ENCODE results near the gene PIP5K1B.
A peak's percentile ranks its signal among the peaks of the same experiment; 100 is the strongest.

The PIP5K1B gene

DNA sequence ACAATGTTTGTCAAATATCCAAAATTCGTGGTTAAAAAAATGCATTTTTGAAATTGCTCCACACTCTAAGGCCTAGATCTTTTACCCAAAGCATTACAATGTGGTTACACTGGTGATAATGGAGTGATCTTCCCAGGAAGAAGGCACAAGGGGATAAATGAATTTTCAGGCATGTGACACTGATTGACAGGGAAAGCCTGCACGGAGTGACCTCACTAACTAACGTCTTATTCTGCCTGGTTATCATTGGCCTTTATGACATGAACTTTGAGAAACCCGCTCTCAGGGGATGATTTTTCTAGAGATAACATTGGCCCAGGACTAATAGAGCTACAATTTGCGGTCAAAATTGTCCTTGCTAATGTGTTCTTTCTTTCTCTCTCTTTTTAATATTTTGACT lies 171.2 kb downstream of the PIP5K1B start:
- H3K36me3 Mint-ChIP-seq (ENCODE audit: insufficient read depth): no peaks in the 10 kb centered on the region
- no peak for DNase-seq (ENCODE audit: low spot score in 2 of 2)
- H3K4me1 Mint-ChIP-seq: no peaks in the 10 kb centered on the region
- no peak overlapping the region for H3K27ac Mint-ChIP-seq (ENCODE audit: low read depth)
- peaks cover 22% of the 10 kb centered on the region for H3K27me3 Mint-ChIP-seq
- no peak for ATAC-seq (replicated peaks; ENCODE audit: extremely low read depth, poor library complexity, severe bottlenecking)
- no peak overlapping the region for H3K4me3 Mint-ChIP-seq
- H3K9me3 Mint-ChIP-seq: no peaks in the 10 kb centered on the region

DNA sequence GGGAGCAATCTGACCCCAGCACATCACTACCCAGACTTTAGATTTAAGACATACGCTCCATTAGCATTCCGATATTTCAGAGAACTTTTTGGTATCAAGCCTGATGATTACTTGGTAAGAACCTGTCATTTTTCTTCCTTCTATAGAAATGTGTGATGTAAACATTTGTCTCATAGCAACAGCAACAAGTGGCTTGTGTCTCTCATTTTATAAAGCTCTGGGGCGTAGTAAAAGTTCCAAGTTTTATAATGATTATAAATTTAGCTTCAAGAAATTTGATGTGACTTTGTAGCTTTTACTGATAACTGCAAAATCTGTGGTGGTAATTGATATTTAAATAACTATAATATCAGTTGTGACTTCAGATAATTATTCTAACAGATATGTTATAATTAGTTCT lies 171.6 kb downstream of the PIP5K1B start:
- DNase-seq (ENCODE audit: low spot score in 2 of 2) (no peak), ATAC-seq (replicated peaks; ENCODE audit: extremely low read depth, poor library complexity, severe bottlenecking) (no peak)
- H3K27me3 Mint-ChIP-seq: peaks cover 26% of the 10 kb centered on the region
- no peaks in the 10 kb centered on the region for H3K9me3 Mint-ChIP-seq
- no peak overlapping the region for H3K4me3 Mint-ChIP-seq
- no peaks in the 10 kb centered on the region for H3K4me1 Mint-ChIP-seq
- no peaks in the 10 kb centered on the region for H3K36me3 Mint-ChIP-seq (ENCODE audit: insufficient read depth)
- H3K27ac Mint-ChIP-seq (ENCODE audit: low read depth): no peak overlapping the region

DNA sequence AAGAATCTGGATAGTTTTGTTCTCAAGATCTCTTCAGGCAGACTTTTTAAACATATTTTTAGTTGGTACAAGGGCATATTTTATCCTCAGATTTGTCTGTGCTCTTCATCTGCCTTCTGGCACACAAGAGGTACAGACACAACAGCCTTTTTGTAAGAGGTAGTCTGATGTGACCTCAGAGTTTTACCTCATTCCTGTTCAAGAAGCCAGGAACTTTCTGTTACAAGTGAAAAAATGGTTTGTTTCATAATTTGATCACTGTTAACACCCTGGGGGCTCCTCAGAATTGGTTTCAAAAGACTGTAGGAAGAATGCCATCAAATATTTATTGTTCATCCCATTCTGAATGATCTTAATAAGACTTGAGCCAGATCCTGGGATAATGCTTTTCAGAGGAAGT lies 172.2 kb downstream of the PIP5K1B start:
- peaks cover 31% of the 10 kb centered on the region for H3K27me3 Mint-ChIP-seq

DNA sequence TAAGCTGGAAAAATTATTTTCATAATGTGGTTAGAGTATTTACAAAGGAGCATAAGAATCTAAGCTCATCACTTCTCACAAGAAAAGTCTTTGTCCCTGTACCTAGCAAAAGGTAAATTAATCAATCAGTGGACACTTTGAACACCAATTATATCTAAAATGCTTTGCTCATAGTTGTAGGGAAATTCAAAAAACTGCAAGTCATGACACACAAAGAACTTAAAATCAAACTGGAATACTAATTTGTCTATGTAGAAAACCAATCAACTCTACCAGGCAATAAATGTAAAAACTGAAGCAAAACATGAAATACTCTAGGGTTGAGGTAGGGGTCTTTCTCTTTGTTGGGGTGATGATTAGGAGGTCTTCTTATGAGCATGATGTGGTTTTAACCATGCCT lies 173.4 kb downstream of the PIP5K1B start:
- peaks cover 35% of the 10 kb centered on the region for H3K27me3 Mint-ChIP-seq
- H3K36me3 Mint-ChIP-seq (ENCODE audit: insufficient read depth): no peaks in the 10 kb centered on the region
- H3K9me3 Mint-ChIP-seq: no peaks in the 10 kb centered on the region
- no peak for DNase-seq (ENCODE audit: low spot score in 2 of 2)
- ATAC-seq (replicated peaks; ENCODE audit: extremely low read depth, poor library complexity, severe bottlenecking): no peak
- H3K4me1 Mint-ChIP-seq: no peaks in the 10 kb centered on the region
- H3K4me3 Mint-ChIP-seq: no peak overlapping the region
- no peak overlapping the region for H3K27ac Mint-ChIP-seq (ENCODE audit: low read depth)

More for the DNA sequence above, 172.2 kb downstream of the PIP5K1B start:
- no peak for DNase-seq (ENCODE audit: low spot score in 2 of 2)
- Mint-ChIP-seq H3K27ac (ENCODE audit: low read depth) (no peak overlapping the region), H3K36me3 (ENCODE audit: insufficient read depth) (no peaks in the 10 kb centered on the region), H3K4me3 (no peak overlapping the region), H3K4me1 (no peaks in the 10 kb centered on the region), H3K9me3 (no peaks in the 10 kb centered on the region)
- ATAC-seq (replicated peaks; ENCODE audit: extremely low read depth, poor library complexity, severe bottlenecking): no peak

DNA sequence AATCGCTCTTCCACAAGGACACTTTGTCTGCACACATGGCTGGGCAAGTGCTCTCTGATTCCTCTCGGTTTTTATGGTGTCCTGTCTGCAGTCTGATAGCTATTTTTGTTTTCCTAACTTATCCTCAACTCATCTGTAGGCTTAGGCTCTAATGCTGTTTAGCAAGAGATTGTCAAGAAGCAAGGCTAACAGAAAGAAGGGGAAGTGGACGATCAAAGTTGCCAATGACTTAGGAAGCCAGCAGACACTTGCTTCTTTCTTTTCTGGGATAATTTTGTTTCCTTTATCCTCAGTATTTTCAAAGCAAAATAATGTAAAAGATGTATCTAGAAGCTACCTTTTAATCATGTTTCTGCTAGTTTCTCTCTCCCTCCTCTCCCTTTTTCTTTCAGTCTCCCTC lies 178.2 kb downstream of the PIP5K1B start:
- no peak for DNase-seq (ENCODE audit: low spot score in 2 of 2)
- H3K27ac Mint-ChIP-seq (ENCODE audit: low read depth): no peak overlapping the region
- no peaks in the 10 kb centered on the region for H3K9me3 Mint-ChIP-seq
- peaks cover 61% of the 10 kb centered on the region for H3K27me3 Mint-ChIP-seq
- H3K4me1 Mint-ChIP-seq: peaks cover 1% of the 10 kb centered on the region
- H3K4me3 Mint-ChIP-seq: no peak overlapping the region
- no peaks in the 10 kb centered on the region for H3K36me3 Mint-ChIP-seq (ENCODE audit: insufficient read depth)
- no peak for ATAC-seq (replicated peaks; ENCODE audit: extremely low read depth, poor library complexity, severe bottlenecking)

DNA sequence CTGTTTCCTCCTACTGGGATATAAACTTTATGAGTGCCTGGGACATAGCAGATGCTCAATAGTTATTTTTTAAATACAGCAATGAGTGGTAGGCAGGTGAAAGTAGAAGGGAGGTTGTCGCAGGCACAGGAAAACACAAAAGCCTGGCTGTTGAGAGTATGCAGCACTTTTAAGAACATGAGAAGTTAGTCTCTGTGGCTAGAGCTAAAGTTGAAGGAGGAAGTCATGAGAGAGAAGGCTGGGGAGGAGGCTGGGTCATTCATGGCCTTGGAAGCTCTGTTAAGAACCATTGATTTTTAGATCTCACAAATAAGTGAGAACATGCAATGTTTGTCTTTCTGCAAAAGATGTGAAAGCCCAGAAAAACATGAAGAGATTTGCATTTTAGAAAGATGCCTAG lies 182.2 kb downstream of the PIP5K1B start:
- Mint-ChIP-seq H3K27me3 (peaks cover 35% of the 10 kb centered on the region), H3K4me3 (no peak overlapping the region), H3K27ac (ENCODE audit: low read depth) (no peak overlapping the region), H3K9me3 (no peaks in the 10 kb centered on the region), H3K36me3 (ENCODE audit: insufficient read depth) (no peaks in the 10 kb centered on the region), H3K4me1 (peaks cover 5% of the 10 kb centered on the region)
- ATAC-seq (replicated peaks; ENCODE audit: extremely low read depth, poor library complexity, severe bottlenecking) (no peak), DNase-seq (ENCODE audit: low spot score in 2 of 2) (no peak)

DNA sequence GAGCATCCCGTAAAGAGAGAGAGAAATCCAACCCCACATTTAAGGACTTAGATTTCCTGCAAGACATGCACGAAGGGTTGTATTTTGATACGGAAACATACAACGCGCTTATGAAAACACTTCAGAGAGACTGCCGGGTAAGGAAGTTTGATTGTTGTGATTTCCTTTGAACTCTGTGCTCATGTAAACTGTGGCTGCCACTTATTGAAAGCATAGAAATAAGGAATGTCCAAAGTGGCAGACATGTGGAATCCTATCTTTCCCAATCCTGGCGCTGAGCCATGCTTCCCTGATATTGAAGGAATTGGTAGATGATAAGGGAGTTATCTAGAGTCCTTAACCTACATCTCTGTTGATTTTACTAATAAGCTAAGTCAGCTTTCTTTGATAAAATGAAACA lies 189.5 kb downstream of the PIP5K1B start:
- Mint-ChIP-seq H3K4me1 (peaks cover 4% of the 10 kb centered on the region), H3K27ac (ENCODE audit: low read depth) (no peak overlapping the region), H3K9me3 (no peaks in the 10 kb centered on the region), H3K4me3 (no peak overlapping the region), H3K36me3 (ENCODE audit: insufficient read depth) (no peaks in the 10 kb centered on the region), H3K27me3 (no peaks in the 10 kb centered on the region)
- DNase-seq (ENCODE audit: low spot score in 2 of 2): no peak
- no peak for ATAC-seq (replicated peaks; ENCODE audit: extremely low read depth, poor library complexity, severe bottlenecking)

DNA sequence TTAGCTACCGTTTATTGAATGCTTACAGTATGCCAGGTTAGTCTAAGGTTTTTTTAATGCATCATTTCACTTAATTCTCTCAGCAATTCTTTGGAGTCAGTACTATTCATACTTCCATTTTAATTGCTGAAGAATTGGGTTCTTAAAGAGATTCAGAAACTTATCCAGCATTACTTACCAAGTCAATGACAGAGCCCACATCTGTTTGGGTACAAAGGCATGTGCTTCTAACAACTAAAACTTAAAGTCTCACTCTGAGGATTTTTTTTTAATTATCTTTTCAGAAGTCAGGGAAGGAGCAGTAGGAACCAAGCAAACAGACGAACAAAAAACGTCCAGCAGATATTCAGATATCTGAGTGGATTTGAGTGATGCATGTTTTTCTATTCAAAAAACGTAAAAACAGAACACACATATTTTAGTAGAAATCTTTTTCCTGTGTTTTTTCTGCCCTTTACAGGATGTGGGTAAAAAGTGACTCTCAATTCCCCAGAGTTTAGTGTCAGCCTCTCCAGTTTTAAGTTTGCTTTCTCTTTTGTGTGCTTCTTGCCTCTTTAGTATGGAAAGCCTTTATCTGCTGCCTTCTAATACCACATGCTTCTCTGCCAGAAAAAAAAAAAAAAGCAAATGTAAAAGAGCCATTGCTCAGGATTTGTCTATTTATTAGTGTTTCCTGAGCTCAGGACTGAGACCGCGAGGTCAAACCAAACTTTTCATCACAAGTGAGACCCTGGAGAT lies 190.9 kb downstream of the PIP5K1B start:
- no peak for DNase-seq (ENCODE audit: low spot score in 2 of 2)
- Mint-ChIP-seq H3K9me3 (no peaks in the 10 kb centered on the region), H3K4me1 (peaks cover 4% of the 10 kb centered on the region), H3K4me3 (no peak overlapping the region), H3K27ac (ENCODE audit: low read depth) (no peak overlapping the region), H3K27me3 (no peaks in the 10 kb centered on the region), H3K36me3 (ENCODE audit: insufficient read depth) (no peaks in the 10 kb centered on the region)
- no peak for ATAC-seq (replicated peaks; ENCODE audit: extremely low read depth, poor library complexity, severe bottlenecking)

DNA sequence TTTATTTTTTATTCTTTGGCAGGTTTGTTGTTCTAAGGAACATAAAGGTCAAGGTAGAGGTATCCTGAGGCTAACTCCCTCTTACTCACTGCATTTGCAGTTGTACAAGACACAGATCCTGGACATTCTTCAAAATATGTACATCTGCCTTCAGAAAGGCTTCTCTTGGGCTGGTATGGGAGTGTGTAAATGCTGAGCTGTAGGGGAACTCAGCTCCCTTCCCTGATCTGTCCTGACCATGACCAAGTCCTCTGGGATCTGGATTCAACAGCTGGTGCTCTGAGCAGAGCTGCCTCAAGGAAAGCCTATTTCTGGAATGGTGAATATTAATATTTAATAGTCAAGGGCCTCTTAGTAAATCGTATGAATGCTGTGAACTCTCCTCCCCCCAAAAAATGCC lies 191.4 kb downstream of the PIP5K1B start:
- Mint-ChIP-seq H3K4me1 (peaks cover 4% of the 10 kb centered on the region), H3K27ac (ENCODE audit: low read depth) (no peak overlapping the region), H3K9me3 (no peaks in the 10 kb centered on the region), H3K36me3 (ENCODE audit: insufficient read depth) (no peaks in the 10 kb centered on the region), H3K4me3 (peak overlapping the region; percentile 12), H3K27me3 (no peaks in the 10 kb centered on the region)
- ATAC-seq (replicated peaks; ENCODE audit: extremely low read depth, poor library complexity, severe bottlenecking) (no peak), DNase-seq (ENCODE audit: low spot score in 2 of 2) (no peak)

DNA sequence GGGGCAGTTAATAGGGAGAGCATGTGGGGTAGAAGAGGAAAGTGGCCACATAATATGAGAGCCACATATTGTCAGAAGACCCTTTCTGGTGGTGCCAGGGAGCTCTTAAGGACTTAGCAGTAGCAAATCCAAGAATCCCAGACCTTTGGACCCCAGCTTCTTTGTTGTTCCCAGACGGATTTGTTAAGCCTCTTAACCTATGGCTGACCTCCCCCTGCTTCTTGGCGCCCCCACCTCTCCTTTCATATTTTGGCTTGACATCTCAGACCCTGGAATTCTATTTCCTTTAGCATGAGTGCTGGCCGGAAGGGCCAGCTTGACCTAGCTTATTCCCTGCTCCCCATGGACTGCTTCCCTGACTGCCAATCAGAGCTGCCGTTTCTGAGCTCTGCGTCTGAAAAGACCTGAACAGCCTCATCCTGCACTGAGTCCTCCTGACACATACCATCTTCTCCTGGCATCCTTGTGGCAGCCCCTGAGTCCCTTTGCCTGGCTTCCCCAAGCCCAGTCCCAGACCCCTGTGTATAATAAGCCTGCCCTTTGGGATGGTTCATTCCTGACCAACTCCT lies 192.6 kb downstream of the PIP5K1B start:
- no peak for DNase-seq (ENCODE audit: low spot score in 2 of 2)
- no peaks in the 10 kb centered on the region for H3K36me3 Mint-ChIP-seq (ENCODE audit: insufficient read depth)
- H3K4me3 Mint-ChIP-seq: no peak overlapping the region
- H3K27ac Mint-ChIP-seq (ENCODE audit: low read depth): no peak overlapping the region
- no peak for ATAC-seq (replicated peaks; ENCODE audit: extremely low read depth, poor library complexity, severe bottlenecking)
- H3K27me3 Mint-ChIP-seq: no peaks in the 10 kb centered on the region
- H3K9me3 Mint-ChIP-seq: no peaks in the 10 kb centered on the region
- peaks cover 4% of the 10 kb centered on the region for H3K4me1 Mint-ChIP-seq

DNA sequence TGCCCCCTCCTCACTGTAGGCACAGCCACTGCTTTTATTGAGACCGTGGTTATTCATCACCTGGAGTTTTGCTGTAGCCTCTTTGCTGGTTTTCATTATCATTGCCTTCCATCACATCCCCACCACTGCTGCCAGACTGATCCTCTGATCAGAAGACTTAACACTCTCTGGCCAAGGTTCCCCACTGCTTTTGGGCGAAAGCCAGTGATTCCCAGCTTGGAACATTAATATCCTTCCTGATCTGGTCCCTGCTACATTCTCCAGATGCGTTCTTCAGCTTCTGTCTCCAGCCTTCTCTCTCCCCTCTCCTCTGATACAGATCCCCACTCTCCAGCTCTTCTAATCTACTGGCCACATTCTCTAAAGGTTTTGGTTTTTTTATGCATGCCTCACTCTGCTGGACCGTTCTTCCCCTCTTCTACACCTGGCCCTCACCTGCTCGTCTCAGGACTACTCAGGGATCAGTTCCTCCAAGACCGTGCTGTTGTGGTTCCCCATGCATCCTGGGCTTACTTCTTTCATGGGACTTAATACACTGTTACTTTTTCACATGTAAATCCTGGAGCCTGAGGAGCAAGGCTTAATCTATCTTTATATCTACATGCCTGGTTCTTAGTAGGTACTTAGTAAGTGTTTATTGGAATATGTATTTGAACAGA lies 193.9 kb downstream of the PIP5K1B start:
- Mint-ChIP-seq H3K4me1 (peaks cover 4% of the 10 kb centered on the region), H3K9me3 (no peaks in the 10 kb centered on the region), H3K27ac (ENCODE audit: low read depth) (no peak overlapping the region), H3K36me3 (ENCODE audit: insufficient read depth) (no peaks in the 10 kb centered on the region), H3K4me3 (no peak overlapping the region), H3K27me3 (no peaks in the 10 kb centered on the region)
- DNase-seq (ENCODE audit: low spot score in 2 of 2) (no peak), ATAC-seq (replicated peaks; ENCODE audit: extremely low read depth, poor library complexity, severe bottlenecking) (no peak)

DNA sequence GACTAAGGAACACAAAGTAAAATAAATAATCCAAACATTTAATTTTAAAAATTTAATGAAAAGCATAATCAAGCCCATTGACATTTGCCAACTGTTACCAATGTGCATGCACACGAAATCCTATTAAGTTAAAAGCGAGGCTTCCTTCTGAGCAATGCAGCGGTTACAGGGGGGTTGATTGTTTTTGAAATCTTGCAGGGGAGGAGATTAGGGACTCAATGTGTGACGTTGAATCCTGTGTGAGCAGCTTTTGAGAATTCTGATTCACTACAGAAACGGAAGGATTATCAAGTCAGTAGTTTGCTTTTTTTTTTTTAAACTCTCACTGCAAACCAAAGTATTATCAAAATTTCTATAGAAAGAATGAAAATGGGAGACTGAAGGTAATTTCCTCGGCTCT lies 199.4 kb downstream of the PIP5K1B start:
- H3K4me3 Mint-ChIP-seq: no peak overlapping the region
- no peak for ATAC-seq (replicated peaks; ENCODE audit: extremely low read depth, poor library complexity, severe bottlenecking)
- no peak overlapping the region for H3K27ac Mint-ChIP-seq (ENCODE audit: low read depth)
- no peaks in the 10 kb centered on the region for H3K36me3 Mint-ChIP-seq (ENCODE audit: insufficient read depth)
- no peaks in the 10 kb centered on the region for H3K9me3 Mint-ChIP-seq
- no peaks in the 10 kb centered on the region for H3K4me1 Mint-ChIP-seq
- peaks cover 11% of the 10 kb centered on the region for H3K27me3 Mint-ChIP-seq
- DNase-seq (ENCODE audit: low spot score in 2 of 2): no peak

DNA sequence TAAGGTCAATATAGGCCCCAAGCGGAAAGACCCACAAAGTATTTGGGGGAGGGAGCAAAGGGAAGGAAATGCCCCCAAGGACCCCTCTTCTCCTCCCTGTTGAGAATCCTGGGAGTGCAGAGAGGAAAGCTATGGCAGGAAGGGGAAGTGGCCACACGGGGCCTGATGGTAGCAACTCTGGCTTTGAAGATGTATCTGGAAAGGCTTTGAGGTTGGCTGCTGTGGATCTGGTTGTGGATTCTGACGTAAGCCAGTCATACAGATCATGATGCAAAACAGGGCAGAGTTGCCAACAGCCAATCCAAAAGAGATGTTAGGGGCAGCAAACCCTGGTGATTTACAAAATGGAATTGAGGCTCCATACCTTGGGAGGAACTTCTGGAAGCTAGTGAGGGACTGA lies 200.1 kb downstream of the PIP5K1B start:
- ATAC-seq (replicated peaks; ENCODE audit: extremely low read depth, poor library complexity, severe bottlenecking) (no peak), DNase-seq (ENCODE audit: low spot score in 2 of 2) (no peak)
- no peaks in the 10 kb centered on the region for H3K9me3 Mint-ChIP-seq
- H3K27ac Mint-ChIP-seq (ENCODE audit: low read depth): no peak overlapping the region
- peaks cover 11% of the 10 kb centered on the region for H3K27me3 Mint-ChIP-seq
- H3K36me3 Mint-ChIP-seq (ENCODE audit: insufficient read depth): no peaks in the 10 kb centered on the region
- H3K4me3 Mint-ChIP-seq: no peak overlapping the region
- no peaks in the 10 kb centered on the region for H3K4me1 Mint-ChIP-seq

All from central memory CD8-positive, alpha-beta T cell (primary cell).